GM19099 (cell line): ENCODE measurements around the gene SKIC8.

Source experiments
- POLR2A ChIP-seq: IDR thresholded peaks from 3 replicates; pipeline ENCODE4 v1.6.1; 2011; ENCODE audit warnings: low read depth; ENCODE audit not compliant: insufficient read length; ENCODE audit errors: extremely low read depth

Gene SKIC8

DNA sequence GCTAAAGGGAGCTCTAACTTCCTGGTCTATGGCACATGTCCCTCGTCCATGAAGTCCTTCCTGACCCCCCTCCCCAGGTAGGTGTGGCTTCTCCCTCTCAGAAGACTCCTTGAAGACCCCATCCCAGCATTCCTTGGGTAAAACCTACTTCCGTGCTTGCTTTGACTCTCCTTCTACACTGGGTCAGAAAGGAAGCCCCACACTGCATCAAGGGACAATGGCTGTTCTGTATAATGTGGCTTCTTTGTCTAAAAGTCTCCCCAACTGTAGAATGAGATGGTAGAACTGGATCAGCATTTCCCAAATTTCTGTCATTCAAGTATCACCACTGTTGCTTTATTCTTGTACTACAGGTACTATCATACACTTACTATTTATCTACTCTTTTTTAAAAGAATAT is 38.9 kb downstream of the SKIC8 start:
- TF ChIP-seq POLR2A = no peak

DNA sequence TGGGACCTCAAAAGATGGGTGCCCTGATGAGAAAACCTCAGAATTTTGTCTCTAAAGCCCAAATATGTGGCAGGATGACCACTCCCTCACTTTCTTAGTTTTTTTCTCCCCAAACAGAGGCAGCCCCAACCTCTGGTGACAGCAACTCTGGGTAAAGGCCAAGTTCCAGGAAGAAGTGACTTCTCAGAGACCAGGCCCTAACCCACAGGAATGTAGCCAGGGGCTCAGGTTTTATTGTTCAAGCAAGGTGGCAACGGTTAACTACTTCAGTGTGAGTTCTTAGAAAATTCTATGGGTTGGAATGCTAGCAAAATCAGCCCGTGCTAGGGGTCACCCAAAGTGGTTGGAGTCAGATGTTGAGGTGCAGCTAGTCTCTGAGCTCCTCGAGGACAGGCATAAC is 40.2 kb downstream of the SKIC8 start:
- TF ChIP-seq POLR2A = no peak

DNA sequence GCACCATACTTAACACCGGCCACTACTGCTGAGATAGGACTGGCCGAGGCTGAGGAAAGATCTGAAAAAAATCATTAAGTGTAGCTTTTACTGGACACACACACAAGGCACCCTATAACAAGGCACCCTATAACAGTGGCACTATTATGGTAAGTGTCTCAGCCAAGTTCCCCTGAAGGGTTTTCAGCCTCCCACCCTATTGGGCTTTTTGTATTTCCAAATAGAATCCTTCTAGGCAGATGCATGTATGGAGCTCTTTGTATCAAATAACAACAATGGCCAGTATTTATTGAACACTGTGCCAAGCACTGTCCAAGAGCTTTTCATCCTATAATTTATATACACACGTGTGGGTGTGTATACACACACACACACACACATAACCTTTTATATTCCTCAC is 41.7 kb downstream of the SKIC8 start:
- TF ChIP-seq POLR2A = no peak

DNA sequence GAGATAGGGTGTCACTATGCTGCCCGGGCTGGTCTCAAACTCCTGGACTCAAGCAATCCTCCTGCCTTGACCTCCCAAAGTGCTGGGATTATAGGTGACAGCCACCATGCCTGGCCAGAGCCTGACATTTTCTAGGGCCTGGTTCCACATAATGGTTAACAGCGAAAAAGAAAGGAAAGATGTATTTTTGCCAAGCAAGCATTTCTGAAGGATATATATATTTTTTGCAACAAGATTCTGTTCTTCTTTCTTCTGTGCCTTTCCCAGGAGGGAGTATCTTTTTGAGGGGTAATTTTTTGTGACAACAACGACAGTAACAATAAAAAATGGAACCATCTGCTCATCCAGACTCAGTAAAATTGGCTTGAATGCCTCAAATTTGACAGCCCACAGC is 43.4 kb downstream of the SKIC8 start:
- TF ChIP-seq POLR2A = no peak

DNA sequence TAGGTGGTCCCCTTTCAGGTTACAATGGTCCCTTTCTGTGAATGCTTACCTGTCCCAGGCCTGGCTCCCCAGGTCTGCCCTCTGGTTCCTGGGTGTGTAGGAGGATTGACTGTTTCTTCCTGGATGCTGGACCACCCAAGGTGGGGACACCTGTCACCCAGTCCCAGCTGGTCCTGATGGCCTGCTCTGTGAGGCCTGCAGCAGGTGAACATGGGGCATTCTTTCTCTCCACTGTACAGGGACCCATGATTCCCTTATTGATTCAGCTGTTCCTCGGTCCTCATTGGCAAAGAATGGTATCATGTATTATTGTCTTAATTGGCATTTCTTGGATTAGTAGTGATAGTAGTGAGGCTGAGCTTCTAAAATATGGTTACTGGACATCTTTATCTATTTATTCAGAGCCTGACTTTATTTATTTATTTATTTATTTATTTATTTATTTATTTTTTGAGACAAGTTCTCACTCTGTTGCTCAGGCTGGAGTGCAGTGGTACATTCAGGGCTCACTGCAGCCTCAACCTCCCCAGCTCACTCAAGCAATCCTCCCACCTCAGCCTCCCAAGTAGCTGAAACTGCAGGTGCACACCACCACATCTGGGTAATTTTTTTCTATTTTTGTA is 43.9 kb downstream of the SKIC8 start:
- no peak for TF ChIP-seq POLR2A

DNA sequence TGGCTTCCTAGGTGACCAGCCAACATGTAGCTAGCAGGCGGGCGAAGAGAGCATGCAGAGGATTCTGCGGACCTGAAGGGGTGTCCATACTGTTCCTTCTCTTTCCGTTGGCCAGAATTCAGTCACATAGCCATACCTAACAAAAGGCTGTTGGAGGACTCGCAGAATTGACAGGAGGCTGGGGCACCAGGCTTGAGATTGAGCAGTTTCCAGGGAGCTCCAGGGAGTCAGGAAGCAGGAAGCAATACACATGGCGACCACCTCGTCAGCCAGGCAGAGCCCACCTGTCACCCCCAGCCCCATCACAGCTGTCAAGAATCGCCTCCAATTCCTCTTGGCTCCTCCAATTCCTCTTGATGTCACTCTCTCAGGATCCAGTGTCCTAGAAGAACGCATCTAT is 48.3 kb downstream of the SKIC8 start:
- no peak for TF ChIP-seq POLR2A

DNA sequence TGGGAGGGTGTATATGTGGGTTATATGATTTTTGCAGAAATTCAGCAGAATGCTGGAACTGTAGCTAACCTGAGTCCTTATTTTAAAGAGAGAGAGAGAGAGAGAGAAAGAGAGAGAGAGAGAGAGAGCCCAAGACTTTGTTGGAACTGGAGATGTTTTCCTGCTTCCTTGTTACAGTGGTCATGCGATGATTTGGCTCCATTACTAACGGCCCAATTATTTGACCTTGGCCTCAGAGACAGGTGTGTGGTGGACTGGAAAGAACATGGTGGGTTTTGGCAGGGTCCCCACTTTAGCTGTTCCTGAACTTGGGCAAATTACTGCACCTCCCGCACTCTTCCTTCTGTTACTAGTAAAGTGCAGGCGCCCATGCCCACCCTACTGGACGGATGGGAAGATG is 50.3 kb downstream of the SKIC8 start:
- TF ChIP-seq POLR2A = no peak

DNA sequence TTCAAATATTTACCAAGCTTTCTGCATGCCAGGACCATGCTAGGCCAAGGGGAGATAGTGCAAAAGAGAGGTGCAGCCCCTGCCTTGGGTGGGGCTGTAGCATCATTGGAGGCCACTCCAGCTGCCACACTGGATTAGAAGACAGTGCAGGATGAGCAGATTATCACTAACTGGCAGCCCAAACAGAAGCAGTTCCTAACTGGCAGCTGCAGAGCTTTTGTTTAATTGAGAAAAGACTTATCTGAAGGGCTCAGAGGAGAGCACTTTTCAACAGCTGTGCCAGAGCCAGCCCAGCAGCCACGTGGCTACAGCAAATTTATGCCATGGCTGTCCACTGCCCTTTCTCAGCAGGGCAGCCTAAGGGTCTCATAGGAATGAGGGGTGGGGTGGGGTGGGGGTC is 51.5 kb downstream of the SKIC8 start:
- TF ChIP-seq POLR2A = no peak

DNA sequence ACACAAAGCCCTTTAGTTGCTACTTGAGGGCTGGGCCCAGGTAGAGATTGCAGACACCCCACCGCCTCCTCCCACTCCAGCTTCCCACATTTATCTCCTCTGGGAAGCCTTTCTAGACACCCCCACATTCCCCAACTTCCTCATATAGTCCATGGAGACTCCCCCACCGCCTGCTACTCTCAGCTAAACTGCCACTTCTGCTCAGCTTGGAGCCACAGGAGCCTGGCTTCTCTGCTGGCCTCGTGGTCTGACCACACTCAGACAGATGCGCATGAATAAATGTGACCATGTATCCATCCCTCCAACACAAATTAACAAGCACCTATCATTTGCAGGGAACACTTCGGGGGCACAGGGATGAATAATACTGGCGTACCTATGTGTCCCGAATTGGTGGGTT is 54.5 kb downstream of the SKIC8 start:
- TF ChIP-seq POLR2A = no peak

DNA sequence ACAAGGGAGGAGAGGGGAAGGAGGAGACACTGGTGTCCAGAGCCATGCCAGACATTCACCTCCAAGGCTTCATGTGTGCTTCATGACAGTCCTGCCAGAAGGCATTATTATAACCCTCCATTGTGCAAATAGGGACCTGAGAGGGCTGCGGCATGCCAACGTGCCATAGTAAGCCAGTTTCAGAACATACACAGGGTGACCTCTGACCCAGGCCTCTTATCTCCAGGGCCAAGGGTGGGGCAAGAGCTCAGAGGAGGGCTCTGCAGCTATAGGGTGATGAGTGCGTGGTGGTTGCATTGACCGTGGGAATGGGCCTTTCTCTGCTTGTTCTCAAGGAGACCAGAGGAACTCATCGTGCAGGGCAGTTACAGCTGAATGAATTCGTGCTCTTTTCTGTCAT is 55.3 kb downstream of the SKIC8 start:
- TF ChIP-seq POLR2A = no peak

DNA sequence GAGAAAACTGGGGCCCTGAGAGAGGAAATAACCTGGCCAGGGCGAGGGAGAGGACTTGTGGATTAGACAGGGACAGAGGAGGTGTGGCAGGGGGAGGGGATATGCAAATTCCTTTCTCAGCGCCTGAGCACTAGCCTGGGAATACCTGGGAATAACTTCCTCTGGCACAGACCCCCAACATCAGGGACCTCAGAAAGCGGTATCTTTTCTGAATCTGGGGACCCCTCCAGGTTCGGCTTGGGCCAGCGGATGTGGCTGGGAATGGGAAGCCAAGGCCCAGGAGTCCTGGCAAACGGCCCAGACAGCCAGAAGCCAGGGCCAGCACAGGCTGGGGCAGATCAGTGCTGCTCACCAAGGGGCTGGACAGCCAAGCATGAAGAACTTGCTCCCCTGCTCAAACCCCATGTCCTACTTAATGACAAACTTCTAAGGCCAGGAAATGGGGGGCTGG is 55.9 kb downstream of the SKIC8 start:
- TF ChIP-seq POLR2A = no peak

DNA sequence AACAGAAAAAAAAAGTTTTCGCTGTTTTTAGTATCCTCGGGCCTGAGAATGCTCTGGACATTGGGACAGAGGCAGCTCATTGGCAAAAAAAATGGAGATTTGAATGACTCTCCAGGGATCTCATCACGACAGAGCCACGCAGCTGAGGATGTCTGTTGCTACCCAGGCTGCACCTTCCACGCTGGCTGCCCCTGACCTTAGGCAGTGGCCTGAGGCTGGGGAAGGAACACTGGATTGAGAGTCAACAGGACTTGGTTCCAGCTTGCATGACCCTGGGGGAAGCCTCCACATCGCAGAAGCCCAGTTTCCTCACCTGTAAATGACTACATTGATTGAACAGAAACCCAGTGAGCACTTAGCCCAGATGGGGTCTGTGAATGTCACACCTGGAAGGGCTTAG is 56.4 kb downstream of the SKIC8 start:
- no peak for TF ChIP-seq POLR2A

DNA sequence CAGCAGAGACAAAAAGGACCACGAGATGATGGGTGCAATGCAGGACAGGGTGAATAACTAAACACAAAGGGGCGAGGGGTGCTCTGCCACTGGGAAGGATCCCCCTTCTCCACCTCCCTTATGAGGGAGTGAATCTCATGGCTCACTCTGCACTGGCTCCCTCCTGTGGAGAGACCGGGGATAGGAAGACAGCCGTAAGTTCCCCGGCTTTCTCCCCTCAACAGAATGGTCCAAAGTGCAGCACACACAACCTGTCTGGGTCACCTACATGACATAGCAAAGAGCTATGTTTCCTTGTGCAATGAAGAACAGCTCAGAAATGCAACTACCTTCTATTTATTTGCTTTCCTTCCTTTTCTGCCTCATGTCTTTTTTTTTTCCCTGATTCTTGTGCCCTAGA is 57.3 kb downstream of the SKIC8 start:
- no peak for TF ChIP-seq POLR2A

DNA sequence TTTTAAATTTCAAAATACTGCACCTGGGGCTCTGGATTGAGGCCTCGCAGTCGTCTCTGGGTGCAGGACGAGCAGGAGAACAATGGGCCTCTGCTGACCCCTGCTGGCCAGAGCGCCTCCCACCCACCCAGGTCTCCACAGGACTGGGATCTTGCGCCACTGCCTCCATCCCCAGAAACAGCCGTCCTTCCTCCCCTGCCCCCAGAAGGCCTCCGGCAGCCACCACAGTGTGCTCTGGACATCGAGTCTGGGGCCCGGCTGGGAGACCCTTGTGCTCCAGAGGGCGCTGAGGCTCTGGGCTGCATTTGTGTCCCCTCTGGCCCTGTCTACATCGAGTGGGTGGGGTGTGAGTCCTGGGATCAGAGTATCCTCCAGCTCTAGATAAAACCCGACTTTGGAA is 58.4 kb downstream of the SKIC8 start:
- TF ChIP-seq POLR2A = no peak

DNA sequence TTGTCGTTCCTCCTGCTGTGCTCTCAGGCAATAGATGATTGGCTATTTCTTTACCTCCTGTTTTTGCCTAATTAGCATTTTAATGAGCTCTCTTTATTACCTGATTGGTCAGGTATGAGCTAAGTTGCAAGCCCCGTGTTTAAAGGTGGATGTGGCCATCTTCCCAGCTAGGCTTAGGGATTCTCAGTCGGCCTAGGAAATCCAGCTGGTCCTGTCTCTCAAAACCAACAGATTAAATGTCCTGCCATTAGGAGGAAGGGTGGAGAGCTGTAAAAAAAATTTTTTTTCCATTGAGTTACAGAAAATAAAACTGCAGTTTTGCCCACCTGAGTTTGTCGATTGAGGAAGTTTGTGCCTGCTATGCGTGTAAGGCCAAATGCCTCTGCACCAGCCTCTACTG is 59.6 kb downstream of the SKIC8 start:
- TF ChIP-seq POLR2A = no peak

DNA sequence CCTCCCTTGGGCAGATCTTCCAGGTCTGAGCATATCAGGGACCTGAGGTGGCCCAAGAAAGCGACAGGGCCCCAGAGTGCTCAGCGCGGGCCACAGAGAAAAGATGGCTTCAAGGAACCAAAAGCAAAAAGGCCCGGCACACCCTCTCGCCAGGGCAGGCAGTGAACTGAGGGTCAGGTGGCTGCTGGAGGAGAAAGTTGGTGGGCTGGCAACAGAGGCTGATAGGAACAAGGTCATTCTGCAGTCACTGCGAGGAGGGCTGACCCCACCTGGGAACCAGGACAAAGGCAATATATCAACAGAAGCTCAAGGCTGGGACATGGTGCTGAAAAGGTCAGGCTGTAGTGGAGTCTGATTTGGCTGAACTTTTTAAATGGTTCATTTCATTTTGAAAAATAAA is 62.3 kb downstream of the SKIC8 start:
- no peak for TF ChIP-seq POLR2A

DNA sequence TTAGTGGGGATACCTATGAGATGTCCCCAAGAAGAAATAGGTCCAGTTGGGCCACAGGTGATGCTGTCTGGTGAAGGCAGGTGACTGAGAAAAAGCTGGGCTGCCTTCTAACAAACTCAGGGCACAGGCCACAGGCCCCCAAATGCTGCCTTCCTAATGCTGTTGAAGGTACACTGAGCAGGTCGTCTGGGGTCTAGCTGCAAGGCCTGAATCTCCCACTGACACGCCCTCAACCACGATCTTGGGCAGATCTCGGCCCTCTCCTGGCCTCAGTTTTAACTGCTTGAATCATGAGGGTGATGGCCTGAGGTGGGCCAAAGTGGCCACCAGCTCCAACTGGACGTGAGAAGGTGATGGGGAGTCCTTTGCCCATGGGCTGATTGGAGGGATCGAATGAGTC is 62.9 kb downstream of the SKIC8 start:
- TF ChIP-seq POLR2A = no peak

DNA sequence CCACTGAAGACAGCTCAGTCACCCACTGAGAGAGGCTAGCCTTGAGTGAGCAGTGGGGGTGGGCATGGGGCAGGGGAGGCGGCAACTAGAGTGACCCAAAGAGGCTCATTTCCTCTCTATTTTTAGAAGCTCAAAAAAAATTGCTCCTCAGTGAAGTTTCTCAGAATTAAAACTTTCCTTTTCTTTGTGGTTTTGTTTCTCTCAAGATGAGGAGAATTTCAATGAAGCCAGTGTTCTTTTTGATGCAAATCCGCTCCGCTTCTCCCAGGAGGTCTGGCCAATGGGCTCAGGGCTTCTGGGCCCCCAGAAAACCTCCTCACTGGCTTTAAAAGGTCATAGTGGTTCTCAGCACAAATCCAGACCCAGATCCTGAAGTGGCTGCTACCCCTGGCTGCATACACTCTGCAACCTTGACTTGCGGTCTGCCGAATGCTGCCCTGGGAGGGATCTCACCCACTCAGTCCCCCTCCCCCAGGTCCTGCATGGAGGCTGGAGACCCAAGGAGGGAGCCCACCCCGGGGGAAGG is 64.8 kb downstream of the SKIC8 start, which contains the start of gene ACSBG1:
TSS of gene ACSBG1 (minus strand) at position 51 of the 526 bp plus-strand sequence. CDS start 64 bp downstream, outside the sequence.
- no peak for TF ChIP-seq POLR2A

DNA sequence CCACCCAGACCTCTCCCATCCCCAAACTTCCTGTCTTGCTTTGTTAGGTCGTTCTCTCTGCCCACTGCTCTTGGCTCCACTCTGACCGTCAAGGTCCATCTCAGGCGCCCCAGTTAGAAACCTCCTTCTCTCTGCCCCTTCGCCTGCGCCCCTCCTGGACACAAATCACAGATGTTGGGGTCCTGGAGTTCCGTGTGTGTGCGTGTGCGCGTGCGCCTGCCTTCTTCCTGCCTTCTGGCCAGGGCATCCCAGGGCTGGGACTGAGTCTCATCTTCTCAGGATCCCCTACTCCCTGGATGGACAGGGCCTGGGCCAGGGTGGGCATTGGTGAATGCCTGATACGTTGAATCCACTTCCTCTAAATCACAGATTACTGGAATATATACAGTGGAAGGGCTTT is 65.9 kb downstream of the SKIC8 start:
- no peak for TF ChIP-seq POLR2A
